Hematopoietic multipotent progenitor cell (in vitro differentiated cells): ENCODE results near the gene AGMO. TPM values are rescaled to one million over a fixed set of nuclear protein-coding genes. Genes with fewer than 3 reads are reported as not detected.

Source experiments
- DNase-seq, 3 donors: peaks; one replicate each; pipeline ENCODE4 v3.0.0-alpha.2; 2011 to 2015; ENCODE audit warnings: low read depth in 2 of 3, low spot score in 2 of 3
- total RNA-seq: library from RNA; depleted of rRNA; stranded (reverse); fragments of >200 nt; gene quantifications from one replicate; pipeline ENCODE4 v1.2.3, GENCODE V29; 2012

AGMO gene
- total RNA-seq, 1 donor, result not detected

DNA sequence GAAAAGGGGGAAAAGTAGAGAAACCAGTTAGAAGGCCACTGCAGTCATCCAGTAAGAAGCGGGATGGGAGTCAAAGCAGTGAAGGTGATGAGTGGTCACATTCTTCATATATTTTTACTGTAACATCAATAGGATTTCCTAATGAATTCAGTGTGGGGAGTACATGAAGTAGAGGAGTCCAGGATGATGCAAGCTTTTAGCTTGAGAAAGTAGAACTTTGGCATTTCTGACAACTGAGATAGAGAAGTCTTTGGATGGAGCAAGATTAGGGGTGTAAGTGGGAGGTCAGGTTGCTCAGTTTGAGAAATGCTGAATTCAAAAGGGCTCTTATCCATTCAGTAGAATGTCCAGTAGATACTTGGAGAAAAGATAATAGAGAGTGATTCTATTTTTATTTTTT is 395.2 kb downstream of the AGMO start:
- DNase-seq, result no peak

GRCh38 chr7:15159261-15159660 is 402.6 kb downstream of the AGMO start:
- DNase-seq, result no peak

DNA sequence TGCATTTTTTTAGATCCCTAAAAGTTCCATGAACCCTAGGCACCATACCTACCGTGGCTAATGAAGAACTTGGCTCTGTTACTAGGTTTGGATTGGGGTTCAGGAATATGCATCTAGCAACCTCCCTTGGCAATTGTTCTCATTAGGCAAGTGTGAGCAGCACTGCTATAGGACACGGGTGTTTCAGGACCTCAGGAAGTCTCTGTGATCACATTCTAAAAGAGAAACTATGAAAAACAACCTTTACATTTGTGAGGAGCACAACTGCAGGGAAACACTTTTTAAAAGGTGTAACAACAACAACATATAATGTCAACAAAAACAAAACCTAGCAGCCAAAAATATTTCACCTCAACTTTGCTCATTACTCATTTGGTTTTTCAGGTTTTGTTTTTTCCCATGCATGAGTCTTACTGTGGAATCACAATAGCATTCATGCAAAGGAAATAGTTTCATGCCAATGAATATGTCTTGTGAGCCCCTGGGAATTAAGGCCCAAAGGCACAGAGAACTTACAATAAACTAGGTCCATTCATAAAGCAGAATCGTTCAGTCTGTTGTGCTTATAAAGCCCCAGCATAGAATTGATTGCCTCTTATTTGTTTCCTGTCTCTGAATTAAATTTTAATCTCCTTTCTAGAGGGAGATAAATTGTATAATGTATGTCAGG is 403.5 kb downstream of the AGMO start:
- DNase-seq, result no peak

Other genes starting within 250 kb of the AGMO start
- gene MEOX2, start 124.7 kb upstream of the AGMO start, total RNA-seq, result not detected